ENCODE measurements around the gene PCDHA11. TPM values are rescaled to one million over a fixed set of nuclear protein-coding genes. Genes with fewer than 3 reads are reported as not detected.
"Not testable (repeated sequence)": the region's sequence is repeated elsewhere in the genome, so short reads cannot be mapped to it uniquely, and the experiment has no call there.

PCDHA11 gene
- total RNA-seq, 1 donor = 0.09 TPM

DNA sequence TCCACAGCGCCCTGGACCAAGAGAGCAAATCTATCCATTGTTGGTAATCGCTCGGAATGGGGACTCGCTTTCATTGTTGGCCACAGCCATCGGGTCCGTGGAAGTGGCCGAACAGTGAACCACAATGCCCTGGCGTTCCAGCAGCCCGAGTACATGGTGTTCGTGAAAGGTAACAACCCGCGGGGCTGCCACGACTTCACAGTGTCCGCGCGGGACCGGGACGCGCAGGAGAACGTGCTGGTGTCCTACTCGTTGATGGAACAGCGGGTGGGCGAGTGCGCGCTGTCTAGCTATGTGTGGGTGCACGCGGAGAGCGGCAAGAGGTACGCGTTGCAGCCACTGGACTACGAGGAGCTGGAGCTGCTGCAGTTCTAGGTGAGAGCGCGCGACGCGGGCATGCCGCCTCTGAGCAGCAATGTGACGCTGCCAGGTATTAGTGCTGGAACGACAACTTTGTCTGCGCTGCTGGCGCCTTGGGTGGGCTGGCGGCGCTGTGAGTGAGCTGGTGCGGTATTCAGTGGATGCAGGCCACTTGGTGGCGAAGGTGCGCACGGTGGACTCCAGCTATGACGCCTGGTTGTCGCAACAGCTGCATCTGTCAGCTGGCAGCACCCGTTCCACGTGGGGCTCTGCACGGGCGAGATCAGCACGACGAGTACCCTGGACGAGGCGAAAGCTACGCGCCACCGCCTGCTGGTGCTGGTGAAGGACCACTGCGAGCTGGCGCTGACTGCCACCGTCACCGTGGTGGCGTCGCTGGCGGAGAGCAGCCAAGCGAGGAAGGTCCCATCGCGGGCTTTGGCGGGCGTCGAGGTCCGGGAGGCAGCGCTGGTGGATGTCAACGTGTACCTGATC lies 6.1 kb upstream of the PCDHA11 start:
- no peak overlapping the region for H3K4me3 ChIP-seq (ENCODE audit: low read depth, low read length)
- DNase-seq (ENCODE audit: low read depth) = no peak
- no peak for TF ChIP-seq CTCF (IDR thresholded peaks at IDR 0.05; ENCODE audit: insufficient read depth, low read length)

GRCh38 chr5:140869555-140869886 lies 764 bp downstream of the PCDHA11 start:
- no peak for DNase-seq (ENCODE audit: low read depth)
- H3K4me3 ChIP-seq (ENCODE audit: low read depth, low read length) = no peak overlapping the region
- no peak for TF ChIP-seq CTCF (IDR thresholded peaks at IDR 0.05; ENCODE audit: insufficient read depth, low read length)

GRCh38 chr5:140870221-140871201 lies 1.8 kb downstream of the PCDHA11 start:
- no peak for TF ChIP-seq CTCF (IDR thresholded peaks at IDR 0.05; ENCODE audit: insufficient read depth, low read length)
- no peak overlapping the region for H3K4me3 ChIP-seq (ENCODE audit: low read depth, low read length)

DNA sequence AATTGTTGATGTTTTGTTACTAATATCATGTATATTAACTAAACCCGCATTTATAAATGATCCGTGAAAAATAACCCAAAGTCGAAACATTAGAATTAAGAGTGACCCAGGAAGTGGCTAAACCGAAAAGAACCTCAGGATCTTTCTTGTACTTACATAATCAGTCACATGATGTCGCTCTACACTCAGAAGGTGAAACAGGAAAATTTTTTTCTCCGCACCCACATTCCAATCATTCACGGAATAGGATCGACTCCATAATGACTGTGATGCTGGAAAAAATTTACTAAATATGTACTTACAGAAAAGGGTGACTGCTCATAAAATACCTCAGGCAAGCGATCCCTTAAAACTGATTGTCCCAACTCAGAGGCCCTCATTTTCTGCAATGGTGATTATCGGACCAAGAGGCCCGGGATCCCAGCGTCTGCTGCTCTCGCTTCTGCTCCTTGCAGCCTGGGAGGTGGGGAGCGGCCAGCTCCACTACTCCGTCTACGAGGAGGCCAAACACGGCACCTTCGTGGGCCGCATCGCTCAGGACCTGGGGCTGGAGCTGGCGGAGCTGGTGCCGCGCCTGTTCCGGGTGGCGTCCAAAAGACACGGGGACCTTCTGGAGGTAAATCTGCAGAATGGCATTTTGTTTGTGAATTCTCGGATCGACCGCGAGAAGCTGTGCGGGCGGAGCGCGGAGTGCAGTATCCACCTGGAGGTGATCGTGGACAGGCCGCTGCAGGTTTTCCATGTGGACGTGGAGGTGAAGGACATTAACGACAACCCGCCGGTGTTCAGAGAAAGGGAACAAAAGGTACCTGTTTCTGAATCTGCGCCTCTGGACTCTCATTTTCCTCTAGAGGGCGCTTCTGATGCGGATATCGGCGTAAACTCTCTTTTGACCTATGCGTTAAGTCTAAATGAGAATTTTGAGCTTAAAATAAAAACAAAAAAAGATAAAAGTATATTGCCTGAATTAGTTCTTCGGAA lies 6.6 kb downstream of the PCDHA11 start, which contains the start of gene PCDHA12:
PCDHA12 (plus strand) TSS at position 224 of the 981 bp plus-strand sequence; CDS start at position 389, 165 bp downstream.
- no peak for DNase-seq (ENCODE audit: low read depth)
- TF ChIP-seq CTCF (IDR thresholded peaks at IDR 0.05; ENCODE audit: insufficient read depth, low read length) = no peak
- H3K4me3 ChIP-seq (ENCODE audit: low read depth, low read length) = no peak within 1 kb of the TSS

More at GRCh38 chr5:140870221-140871201, 1.8 kb downstream of the PCDHA11 start:
- DNase-seq (ENCODE audit: low read depth) = no peak

- not testable (repeated sequence) for DNase-seq (ENCODE audit: low read depth); H3K4me3 ChIP-seq (ENCODE audit: low read depth, low read length)
Observed at GRCh38 chr5:140876541-140877261, 7.9 kb downstream of the PCDHA11 start.

DNA sequence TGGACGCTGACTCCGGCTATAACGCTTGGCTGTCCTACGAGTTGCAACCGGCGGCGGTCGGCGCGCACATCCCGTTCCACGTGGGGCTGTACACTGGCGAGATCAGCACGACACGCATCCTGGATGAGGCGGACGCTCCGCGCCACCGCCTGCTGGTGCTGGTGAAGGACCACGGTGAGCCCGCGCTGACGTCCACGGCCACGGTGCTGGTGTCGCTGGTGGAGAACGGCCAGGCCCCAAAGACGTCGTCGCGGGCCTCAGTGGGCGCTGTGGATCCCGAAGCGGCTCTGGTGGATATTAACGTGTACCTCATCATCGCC lies 8.5 kb downstream of the PCDHA11 start:
- TF ChIP-seq CTCF (IDR thresholded peaks at IDR 0.05; ENCODE audit: insufficient read depth, low read length) = no peak

More for the DNA sequence above, 8.5 kb downstream of the PCDHA11 start:
- no peak overlapping the region for H3K4me3 ChIP-seq (ENCODE audit: low read depth, low read length)
- no peak for DNase-seq (ENCODE audit: low read depth)
